ENCODE measurements around the gene CTSE.
"Not testable (repeated sequence)": the region's sequence is repeated elsewhere in the genome, so short reads cannot be mapped to it uniquely, and the experiment has no call there.

Gene CTSE

DNA sequence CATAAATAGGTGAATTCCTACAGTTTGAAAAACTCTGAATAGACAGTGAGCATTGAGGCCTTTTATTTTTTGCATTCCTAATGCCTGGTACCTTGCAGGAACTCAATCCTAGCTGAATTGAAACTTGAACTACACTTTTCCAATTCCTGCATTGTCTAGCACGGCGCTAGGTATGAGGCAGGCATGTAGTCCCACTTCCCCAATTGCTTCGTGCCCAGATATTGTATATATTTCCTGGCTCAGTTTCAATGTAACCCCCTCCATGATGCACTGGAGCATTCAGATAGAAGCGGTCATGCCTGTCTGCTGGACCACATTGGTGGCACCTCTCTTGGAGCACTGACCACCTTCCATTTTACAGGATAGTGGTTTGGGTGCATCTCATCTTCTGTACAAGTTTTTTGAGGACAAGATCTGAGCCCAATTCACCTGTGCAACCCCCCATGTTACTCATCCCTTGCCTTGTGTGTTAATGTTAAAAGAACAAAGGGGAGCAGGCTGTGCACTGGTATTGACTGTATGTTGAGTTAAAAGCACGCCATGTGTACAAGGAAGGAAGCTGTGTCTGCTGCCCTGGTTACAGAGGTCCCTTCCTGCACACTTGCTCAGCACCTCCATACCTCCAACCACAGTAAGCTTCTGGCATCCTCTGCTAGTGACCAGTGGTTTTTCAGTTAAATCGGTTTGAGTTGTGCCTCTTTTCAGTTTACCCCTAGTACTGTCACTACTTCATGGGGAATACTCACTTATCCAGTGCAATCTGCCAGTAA, 10.5 kb downstream of the CTSE start:
- DNase-seq = peak; percentile 83

DNA sequence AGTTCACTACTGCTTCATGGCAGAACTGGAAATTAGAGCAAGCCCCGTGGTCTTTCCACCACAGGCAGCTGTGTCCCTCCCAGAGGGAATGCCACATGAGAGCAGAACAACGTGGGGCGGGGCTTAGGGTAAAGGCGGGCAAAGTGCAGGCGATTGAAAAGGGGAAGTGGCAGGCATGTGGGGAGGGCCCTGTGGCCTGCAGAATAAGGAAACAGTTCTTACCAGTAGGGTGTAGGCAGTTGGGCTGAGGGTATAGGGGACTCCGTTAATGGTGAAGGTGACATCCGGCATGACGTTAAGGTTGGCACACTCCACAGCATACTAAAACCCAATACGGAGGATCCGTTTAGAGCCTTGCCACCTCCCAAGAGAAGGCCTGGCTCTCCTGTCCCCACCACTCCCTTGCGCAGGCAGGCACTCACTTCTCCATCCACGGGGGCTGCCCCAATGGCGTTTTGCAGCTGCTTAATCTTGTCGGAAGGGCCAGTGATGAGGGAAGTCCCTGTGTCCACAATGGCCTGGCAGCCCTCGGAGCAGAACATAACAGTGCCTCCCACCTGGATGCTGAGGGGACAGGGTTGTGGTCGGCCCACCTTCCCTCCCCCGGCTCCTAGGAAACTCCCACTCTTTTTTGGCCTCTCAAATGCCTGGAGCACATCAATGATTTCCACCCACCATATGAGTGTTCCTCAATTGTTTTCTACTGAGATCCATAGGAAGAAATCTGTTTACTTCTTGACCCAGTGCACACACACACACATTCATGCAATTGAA, 11.4 kb downstream of the CTSE start:
- peak; percentile 81 for DNase-seq

DNA sequence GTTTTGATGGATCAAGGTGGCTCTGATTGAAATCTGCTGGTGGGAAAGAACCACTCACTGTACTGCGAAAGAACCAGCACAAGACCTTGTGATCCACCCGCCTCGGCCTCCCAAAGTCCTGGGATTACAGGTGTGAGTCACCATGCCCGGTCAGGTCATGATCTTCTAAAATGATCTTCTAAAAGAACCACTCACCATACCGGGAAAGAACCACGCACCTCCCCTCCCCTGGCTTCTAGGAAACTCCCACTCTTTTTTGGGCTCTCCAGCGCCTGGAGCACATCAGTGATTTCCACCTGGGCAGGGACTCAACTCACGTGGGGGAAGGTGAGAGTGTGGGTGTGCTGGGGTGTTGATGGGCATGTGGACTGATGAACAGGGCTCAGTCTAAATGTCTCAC, 12.6 kb downstream of the CTSE start:
- DNase-seq = no peak

DNA sequence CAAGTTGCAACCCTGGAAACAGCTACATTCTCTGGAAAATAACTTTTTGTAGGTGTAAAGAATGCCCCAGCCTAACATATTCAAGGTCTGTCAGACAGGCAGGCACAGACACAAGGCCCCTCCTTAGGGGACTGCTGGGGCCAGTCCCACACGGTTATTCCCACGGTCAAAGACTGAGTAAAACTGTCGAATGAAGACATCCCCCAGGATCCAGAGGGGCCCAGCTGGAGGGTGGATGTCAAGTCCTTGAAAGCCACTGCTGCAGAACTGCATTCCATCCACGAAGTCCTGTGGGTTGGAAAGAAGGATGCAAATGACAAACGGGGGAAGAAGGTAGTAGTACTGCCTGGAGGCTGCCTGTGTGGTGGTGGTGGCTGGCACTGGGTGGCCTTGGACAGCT, 13.6 kb downstream of the CTSE start:
- no peak for DNase-seq

DNA sequence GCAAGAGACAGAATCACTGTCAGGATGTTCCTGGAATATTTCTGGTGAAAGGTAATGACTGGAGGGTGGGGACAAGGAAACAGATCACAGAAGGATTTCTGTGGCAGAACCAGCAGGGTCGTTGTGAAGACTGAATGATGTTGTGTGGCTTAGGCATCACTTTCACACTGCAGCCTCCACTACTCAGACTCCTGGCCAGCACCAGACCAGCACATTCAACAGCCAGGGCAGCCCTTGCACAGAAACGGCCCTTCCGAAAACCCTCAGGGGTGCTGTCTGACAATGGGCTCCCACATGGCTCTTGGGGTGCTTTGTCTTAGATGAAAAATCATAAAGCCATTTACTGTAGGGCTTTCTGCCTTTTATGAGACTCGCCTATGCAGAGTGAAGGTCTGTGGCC, 16.7 kb downstream of the CTSE start:
- no peak for DNase-seq

DNA sequence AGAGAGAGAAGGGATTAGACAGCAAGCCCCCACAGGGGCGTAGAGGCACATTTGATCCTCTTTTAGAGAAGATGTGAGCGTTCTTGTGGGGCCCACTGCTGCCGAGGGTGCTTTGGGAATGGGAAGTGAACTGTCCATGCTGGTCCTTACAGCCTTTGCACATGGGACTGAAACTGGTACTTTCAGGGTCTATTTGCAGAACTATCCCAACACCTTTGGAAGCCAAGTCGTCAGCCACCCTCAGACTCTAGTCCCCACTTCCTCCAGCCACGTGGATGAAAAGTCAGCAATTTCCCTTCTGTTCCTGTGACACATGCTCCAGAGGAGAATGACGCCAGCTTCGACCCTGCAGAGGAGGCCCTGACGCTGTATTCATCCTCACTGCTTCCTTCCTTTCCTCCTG, 17.9 kb downstream of the CTSE start:
- no peak for DNase-seq

DNA sequence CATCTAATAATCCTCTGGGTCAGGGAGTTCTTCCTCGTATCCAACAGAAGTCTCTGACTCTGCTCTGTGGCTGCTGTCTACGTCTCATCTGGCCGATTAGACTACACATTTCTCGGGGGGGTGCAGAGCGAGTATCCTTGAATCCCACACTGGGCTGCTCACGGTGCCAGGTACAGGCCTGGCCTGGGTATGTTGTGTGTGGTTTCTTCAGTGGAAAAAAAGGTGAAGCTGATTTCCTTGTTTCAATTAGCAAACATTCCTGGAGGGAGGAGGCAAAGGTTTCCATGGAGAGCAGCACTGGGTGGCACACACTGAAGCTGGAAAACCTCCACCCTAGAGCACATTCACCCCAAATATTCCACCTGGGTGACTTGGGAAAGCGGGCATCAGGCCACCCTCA, 18.5 kb downstream of the CTSE start:
- DNase-seq = no peak

DNA sequence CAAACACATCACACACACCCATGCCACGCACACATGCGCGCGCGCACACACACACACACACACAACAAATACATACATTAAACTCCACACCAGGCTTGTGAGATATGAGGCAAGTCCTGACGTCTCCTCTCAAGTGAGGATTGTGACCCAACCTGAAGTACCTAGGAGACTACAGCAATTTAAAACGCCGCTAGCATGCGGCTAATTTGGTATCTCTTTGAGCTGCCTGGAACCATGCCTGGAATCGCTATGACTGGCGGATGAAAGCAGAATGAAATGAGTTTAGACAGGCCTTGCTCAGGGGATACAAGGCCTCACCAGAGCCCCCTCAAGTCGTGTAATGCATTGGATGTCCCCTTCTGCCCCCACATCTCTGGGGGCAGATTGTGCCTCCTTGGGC, 18.9 kb downstream of the CTSE start:
- DNase-seq = no peak

DNA sequence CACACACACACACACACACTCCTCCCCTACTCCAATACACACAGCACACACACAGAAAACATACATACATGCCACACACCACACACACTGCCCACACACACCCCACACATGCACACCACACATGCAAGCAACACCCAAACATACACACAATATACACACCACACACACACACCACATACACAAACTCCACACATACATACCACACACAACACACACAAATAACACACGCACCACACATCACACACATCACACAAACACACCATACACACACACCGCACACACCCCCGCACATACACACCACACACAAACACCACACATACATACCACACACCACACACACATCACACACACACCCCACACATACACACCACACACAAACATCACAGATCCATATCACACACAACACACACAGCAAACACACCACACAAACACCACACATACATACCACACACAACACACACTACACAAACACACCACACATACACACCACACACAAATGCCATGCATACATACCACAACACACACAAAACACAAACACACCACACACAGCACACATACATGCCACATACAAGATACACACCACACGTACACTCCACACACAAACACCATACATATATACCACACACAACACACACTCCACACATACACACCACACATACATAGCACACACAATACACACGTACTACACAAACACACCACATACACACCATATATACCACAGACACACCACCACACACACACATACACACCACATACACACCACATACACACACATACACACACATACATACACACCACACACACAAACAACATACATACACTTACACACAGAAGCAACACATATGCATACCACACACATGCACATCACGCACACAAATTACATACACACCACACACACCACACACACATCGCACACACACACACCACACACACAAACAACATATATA, 19.6 kb downstream of the CTSE start:
- no peak for DNase-seq

DNA sequence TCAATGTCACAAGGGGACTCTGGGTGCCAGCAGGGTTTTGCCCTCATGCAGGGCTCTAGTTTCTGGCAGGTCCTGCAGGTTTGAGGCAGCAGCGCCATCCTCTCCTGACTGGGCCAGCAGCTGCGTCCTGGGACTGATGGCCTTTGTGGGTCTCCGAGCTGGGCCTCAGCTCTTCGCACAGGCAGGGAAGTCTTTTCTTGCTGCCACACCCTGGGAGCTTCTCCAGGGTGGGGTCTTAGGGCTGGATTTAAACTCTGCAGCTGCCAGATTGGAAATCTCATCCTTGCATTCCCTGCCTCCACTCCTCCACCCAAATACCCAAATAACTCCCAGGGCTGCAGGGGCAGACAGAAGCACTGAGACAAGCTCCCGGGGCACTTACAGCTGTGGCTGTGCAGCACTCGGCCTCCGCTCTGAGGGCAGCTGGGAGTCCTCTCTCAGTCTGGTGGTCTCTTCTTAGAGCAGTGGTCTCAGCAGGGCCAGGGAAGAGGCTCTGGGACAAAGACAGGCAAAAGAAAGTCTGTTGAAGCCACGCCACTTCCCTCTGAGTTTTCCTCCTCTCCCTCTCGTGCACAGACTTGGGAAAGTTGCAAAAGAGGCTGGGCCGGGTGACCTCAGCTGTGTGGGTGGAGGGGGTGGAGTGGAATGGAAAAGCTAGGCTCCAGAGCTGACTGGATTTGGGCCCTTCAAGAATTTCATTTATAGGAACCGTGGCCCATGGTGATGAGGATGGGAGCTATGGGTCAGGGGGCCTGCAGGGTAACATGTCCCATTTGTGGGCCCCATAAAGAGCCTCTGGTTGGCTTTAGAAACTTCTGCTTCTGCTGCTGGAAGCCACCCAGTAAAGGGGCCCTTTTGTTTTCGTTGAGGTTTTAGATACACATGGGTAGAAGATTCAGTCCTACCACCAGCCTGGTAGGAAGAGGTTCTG, 20.6 kb downstream of the CTSE start, which contains the start of gene RAB7B:
Gene RAB7B (minus strand): TSS at position 525 of the 931 bp plus-strand sequence. CDS start 9,260 bp downstream, outside the sequence.
- peak; percentile 19 for DNase-seq

DNA sequence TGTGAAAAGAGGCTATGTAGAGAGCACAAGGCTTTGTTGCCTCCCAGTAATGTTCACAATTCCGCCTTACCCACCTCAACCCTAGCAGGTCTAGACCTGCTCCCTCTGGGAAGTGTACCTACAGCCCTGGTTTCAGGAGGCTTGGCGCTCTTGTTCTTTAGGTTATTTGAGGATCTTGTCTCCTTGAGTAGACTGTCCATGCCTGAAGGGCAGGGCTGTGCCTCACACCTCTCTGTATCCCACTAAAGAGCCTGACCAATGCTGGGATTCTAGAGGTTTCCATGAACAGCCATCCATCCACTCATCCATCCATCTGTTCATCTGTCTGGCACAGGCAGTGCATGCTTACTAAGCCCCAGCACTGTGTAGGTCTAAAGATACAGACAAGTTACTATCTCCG, 21.5 kb downstream of the CTSE start:
- no peak for DNase-seq

DNA sequence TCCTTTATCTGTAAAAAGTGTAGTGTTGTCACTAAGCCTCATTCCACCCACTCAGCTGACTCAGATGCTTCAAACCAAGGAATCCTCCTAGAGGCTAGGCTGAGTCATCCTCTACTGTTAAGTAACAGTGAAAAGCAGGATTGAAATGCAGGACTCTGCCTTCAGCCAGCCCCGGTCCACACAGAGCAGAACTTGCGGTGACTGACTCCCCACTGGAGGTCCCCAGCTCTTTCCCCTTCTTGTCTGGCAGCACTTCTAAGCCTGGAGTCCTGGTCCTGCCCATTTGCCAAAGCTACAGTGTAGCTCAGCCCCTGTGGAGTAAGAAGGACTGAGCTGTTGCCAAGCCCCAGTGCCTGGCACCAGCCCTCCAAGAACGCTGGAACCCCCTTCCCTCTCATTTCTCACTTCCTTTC, 22.2 kb downstream of the CTSE start:
- DNase-seq = no peak

DNA sequence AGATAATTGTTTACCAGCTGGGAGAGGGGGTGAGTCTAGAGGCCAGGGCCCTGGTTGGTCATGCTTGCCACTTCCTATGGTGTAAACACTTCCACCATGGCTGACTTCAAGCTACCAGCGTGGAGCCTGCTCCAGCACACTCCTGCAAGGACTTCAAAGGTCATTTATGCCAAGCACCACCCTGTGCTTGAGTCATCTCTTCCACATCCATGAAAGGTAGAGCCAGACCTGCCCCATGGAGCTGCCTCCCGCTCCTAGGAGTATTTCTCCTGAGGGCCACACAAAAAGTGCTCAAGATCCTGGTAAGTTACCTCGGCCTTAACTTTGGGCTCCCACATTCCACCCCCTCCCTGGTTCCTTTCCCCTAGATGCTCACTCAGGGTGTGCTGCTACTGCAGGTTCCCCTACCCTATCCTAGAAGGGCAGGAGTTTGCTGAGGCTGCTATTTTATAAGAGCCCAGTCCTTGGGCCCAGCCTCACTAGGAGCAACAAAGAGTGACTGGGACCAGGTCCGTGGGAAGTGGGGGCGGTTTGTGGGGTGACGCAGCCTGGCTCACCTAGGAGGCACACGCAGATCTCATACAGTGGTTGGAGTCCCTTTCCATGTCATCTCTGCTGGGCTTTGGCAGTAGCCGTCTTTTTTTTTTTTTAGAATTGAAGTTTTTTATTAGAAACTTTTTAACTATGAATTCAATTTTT, 22.9 kb downstream of the CTSE start:
- no peak for DNase-seq

DNA sequence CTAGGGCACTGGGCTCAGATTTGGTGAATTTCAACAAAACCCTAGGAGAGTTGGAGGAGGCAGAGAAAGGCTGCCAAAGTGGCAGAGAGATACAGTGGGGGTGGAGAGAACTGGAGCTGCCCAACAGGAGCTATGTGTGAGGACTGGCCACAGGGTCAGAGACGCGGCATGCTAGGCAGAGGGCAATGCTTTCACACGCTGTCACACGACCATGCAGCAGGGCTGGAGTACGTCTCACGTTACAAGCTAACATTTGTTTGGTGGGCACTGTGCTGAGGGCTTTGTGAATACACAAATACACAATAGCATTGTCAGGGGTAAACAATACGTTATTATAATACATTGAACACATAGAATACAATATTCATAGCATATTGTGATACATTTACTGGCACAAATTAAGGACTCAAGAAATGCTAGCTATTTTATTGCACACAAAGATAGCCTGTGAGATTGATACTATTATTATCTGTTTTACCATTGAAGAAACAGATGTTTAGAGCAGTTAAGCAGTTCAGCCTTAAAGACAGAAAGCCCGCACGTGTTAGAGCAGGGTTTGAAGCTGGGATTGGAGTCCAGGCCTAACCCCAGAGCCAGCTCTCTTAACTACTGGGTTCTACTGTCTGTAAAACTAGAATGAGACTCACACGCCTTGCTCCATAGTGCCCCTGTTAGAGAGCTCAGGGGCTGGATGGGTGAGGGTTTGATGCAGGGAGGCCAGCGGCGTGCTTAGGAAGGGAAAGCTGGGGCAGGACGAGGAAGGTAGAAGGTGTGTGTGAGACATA, 25.0 kb downstream of the CTSE start:
- DNase-seq = no peak

DNA sequence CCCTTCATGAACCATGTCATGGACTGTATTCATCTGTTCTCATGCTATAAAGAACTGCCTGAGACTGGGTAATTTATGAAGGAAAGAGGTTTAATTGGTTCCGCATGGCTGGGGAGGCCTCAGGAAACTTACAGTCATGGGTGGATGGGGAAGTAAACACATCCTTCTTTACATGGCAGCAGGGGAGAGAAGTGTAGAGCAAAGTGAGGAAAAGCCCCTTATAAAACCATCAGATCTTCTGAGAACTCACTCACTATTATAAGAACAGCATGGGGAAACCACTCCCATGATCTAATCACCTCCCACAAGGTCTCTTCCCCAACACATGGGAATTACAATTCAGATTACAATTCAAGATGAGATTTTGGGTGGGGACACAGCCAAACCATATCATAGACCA, 27.1 kb downstream of the CTSE start:
- not testable (repeated sequence) for DNase-seq

DNA sequence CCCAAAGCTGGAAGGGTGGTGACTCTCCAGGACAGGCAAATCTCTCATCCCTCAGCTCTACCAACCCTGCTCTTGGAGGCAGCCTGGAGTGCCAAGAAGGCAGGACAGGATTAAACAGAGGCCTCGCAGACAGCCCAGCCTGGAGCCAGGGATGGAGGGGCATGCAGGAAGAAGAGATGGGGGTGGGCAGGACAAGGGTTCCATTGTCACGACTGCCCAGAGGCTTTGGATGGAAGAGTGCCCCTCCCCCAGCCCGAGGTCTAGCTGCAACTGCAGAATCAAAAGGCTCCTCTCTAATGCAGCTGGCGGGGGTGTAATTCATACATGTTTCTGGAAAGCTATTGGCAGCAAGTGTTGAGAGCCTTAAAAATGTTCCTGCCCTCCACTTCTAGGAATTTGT, 29.3 kb downstream of the CTSE start:
- no peak for DNase-seq

DNA sequence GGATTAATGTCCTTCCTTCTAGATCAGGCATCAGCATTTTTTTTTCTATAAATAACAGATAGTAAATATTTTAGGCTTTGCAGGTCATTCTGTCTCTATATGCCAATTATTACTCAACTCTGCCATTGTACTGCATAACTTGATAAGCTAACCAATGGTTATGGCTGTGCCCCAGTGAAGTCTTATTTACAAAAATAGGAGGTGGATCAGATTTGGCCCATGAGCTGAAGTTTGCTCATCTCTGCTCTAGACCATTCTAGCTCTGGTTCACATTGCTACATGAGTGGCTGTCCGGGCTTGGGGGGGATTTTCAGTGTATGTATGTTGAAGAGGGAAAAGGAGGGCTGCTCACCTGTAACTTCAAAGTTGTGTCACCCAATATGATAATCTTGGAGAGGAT, 30.6 kb downstream of the CTSE start:
- DNase-seq = no peak

DNA sequence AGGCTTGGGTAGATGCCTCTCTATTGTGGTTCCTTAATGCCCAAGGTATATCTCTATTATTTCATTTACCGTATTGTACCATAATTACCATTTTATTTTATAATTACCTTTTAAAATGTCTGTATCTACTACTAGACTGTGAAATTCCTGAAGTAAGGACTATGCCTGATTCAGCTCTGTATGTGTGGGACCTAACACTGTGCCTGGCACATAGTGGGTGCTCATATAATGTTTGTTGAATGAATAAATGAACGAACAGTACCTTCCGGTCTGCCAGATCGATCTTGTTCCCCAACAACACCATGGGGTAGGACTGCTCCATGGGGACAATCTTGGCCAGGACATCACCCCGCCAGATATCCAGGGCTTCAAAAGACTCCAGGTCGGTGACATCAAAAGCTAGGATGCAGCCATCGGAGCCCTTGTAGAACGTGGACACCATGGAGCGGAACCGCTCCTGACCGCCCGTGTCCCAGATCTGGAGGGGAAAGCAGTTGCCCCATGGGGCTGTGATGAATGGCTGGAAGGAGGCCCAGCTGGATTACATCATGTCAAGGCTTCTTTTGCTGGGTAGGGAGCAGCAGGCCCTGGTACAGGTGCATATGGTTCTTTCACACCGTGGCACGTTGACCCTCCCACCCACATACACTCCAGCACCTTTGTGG, 31.3 kb downstream of the CTSE start:
- no peak for DNase-seq

DNA sequence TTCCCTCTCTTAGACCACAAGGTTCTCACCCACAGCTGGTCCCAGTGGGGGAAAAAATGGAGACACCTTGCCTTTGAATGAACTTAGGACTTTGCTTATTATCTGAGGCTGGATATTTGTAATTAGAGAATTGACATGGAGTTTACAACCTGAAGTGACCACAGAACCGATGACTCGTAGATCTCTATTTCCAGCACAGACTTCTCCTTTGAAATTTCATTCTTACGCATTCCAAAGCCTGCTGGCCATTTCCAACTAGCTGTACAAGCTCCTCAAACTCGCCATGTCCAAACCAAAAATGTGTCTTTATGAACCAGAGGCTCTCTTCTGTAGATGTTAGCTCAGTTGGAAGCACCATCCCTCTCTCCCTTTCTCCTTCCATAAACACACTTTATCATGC, 32.5 kb downstream of the CTSE start:
- no peak for DNase-seq

DNA sequence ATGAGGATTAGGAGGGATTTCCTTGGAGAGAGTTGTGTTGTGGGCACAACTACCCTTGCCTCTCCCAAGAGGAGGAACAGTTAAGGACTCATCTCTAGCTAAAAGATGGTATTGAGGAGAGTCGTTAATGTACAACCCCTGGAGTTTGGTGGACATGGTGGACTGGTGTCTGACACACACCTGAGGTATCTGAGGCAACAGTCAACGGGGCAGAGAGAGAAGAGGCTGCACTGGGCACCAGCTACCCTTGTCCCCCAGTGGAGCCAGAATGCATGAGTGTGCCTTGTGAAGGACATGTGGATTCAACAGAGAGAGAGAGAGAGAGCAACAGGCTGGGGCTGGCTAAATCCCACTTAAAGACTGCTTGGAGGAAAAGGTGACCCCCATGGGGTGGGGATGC, 33.5 kb downstream of the CTSE start:
- no peak for DNase-seq
